ENCODE data around the gene EFCAB5.
"Not testable (repeated sequence)": the region's sequence is repeated elsewhere in the genome, so short reads cannot be mapped to it uniquely, and the experiment has no call there.

EFCAB5 gene

DNA sequence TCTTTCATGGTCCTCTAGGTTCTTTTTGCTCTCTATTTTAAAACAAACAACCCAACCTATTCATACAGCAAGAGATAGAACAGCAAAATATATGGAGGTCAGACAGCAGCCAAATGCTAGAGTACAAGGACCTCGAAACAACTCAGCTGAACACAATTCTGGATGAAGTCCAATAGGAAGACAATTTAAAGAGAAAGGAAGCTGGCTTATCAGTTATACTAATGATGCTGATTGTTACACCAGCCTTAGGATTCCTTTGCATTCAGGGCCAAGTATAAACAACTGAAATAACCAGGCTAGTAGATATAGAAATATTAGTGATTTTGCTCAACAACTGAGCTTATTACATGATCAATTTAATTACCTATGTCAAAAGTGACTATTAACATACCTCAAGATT, 13.9 kb upstream of the EFCAB5 start:
- peak; percentile 47 for DNase-seq (ENCODE audit: low read depth)
- no peak overlapping the region for H3K4me3 ChIP-seq (ENCODE audit: low read depth, low read length)
- TF ChIP-seq, protein P1, sequence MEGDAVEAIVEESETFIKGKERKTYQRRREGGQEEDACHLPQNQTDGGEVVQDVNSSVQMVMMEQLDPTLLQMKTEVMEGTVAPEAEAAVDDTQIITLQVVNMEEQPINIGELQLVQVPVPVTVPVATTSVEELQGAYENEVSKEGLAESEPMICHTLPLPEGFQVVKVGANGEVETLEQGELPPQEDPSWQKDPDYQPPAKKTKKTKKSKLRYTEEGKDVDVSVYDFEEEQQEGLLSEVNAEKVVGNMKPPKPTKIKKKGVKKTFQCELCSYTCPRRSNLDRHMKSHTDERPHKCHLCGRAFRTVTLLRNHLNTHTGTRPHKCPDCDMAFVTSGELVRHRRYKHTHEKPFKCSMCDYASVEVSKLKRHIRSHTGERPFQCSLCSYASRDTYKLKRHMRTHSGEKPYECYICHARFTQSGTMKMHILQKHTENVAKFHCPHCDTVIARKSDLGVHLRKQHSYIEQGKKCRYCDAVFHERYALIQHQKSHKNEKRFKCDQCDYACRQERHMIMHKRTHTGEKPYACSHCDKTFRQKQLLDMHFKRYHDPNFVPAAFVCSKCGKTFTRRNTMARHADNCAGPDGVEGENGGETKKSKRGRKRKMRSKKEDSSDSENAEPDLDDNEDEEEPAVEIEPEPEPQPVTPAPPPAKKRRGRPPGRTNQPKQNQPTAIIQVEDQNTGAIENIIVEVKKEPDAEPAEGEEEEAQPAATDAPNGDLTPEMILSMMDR (conservative IDR thresholded peaks at IDR 0.05; ENCODE audit: low read depth, low read length), result no peak

DNA sequence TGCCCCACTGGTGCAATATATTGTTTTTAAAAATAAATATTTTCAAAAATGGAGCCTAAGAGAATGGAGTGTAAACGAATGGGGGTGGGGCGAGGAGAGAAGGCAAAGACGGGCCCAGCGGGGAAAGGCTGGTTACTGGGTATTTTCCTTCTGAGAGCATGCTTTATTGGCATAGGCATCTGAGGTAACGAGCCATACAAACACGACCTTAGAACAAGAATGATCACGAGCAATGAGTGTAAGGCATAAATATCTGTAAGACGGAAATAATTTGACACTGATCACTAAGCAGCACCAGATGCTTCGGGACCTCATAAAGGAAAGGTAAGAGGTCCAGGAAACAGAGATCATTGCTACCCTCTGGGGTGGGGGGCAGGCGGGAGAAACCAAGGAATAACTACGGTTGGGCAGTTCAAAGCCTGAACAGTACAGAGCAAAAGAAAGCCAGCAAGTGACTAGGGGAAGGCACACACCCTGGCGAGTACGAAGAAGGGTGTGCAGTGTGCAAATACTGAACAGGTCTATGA, 12.4 kb upstream of the EFCAB5 start:
- peak overlapping the region; percentile 98 for H3K4me3 ChIP-seq (ENCODE audit: low read depth, low read length)
- DNase-seq (ENCODE audit: low read depth), result peak; percentile 43
- TF ChIP-seq, protein P1 (conservative IDR thresholded peaks at IDR 0.05; ENCODE audit: low read depth, low read length), result no peak

- DNase-seq (ENCODE audit: low read depth), result peak; percentile 85
- peak within 1 kb of the TSS; percentile 98 for H3K4me3 ChIP-seq (ENCODE audit: low read depth, low read length)
- TF ChIP-seq, protein P1 (conservative IDR thresholded peaks at IDR 0.05; ENCODE audit: low read depth, low read length), result no peak
These were observed 11.7 kb upstream of the EFCAB5 start, which contains the start of gene SSH2 for GRCh38 chr17:29929533-29930408. Gene SSH2 (minus strand): TSS chr17:29930228. CDS start chr17:29930000, 228 bp downstream.

DNA sequence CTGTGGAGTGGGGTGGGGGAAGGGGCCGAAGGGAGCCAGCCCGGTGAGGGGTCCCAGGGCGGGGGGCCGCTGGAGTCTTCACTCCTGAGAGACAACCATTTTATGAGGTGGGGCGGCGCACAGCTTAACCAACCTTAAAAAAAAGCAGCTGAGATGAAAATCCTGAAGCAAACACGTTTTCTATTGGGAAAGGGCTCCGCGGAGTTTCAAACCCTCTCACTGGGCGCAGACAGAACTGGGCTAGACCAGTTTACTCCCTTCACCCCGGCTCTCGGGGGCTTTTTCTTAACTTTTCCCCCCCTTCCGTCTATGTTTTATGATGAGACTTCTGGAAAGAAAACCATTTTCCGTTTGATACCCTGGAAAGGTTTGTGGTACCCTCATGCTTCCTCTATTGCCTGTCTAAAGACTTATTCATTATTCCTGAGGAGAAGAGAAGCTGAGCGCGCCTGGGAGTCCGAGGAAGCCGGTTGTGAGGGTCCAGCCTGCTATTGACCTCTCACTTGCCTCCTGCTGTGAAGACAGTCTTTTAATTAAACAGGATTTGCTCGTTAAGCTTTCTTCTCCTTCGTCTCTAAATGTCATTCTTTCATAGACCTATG, 10.9 kb upstream of the EFCAB5 start:
- peak overlapping the region; percentile 98 for H3K4me3 ChIP-seq (ENCODE audit: low read depth, low read length)
- TF ChIP-seq, protein P1 (conservative IDR thresholded peaks at IDR 0.05; ENCODE audit: low read depth, low read length), result no peak
- DNase-seq (ENCODE audit: low read depth), result peak; percentile 69

DNA sequence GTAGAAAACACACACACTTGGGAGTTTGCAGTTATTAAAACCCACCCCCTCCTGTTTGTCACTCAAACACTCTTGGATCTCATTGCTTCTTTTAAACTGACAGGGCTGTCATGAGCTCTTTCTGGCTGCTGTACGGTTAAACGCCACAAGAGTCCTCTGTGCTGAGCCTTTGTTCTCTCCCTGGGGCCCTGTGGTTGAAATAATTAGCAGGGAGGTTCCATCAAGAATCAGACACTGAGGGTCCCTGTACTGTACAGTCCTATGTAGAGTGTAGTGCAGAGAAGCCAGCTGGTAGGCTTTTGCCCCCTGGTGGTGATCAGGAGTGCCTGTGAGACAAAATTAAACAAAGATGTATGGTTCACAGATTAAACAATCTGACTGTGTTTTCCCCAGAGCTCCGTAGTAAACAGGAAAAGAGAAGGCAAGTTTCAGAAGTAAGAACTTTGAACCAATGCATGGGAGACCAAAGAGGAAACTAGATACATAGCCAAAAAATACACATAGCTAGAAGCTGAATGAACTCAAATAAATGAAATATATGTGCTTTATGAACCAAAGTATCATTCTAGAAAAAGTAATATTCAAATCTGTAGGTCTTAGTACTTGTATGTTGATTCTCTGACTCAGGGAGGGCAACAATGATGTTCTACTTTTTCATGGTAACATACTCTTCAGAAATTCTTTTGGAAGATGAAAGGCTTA, 10.1 kb upstream of the EFCAB5 start:
- H3K4me3 ChIP-seq (ENCODE audit: low read depth, low read length), result peak overlapping the region; percentile 14
- TF ChIP-seq, protein P1 (conservative IDR thresholded peaks at IDR 0.05; ENCODE audit: low read depth, low read length), result peak; percentile 97
- peak; percentile 87 for DNase-seq (ENCODE audit: low read depth)

DNA sequence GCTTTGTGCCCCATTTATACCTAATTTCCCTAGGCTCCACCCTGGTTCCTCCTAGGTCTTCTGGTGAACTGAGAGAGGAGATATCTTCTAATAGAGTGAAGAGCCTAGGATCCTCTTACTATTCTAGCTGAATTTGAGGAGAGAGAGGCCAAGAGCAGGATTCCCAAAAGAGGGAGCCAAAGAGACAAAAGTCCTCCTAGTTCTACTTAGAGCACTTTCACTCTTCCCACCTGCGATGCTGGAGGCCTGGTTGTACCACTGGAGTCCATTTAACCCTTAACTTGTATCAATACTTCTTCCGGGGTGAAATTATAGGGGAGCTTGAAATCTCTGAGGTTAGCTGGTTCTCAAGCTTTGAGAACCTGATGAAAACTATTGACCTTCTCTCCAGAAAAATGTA, 8.1 kb upstream of the EFCAB5 start:
- peak; percentile 67 for DNase-seq (ENCODE audit: low read depth)
- no peak overlapping the region for H3K4me3 ChIP-seq (ENCODE audit: low read depth, low read length)
- TF ChIP-seq, protein P1 (conservative IDR thresholded peaks at IDR 0.05; ENCODE audit: low read depth, low read length), result peak; percentile 63

- not testable (repeated sequence) for H3K4me3 ChIP-seq (ENCODE audit: low read depth, low read length); DNase-seq (ENCODE audit: low read depth)
These were observed 5.5 kb upstream of the EFCAB5 start for GRCh38 chr17:29935909-29936308.
